Kidney (tissue), 14 donors: Measurements from ENCODE around the gene SNU13. TPM values are rescaled to one million over a fixed set of nuclear protein-coding genes. Genes with fewer than 3 reads are reported as not detected.

Experiments used
- DNase-seq, 5 donors: peaks; one replicate each; pipeline ENCODE4 v3.0.0-alpha.2; 2013 to 2020
- FAIRE-seq: peaks from 2 replicates; lab custom pipeline; 2012; peaks lifted over from hg19 to GRCh38; lab: Jason Lieb, UNC
- H3K27ac ChIP-seq, 2 donors: one replicate each; pipeline ENCODE4 v1.7.0; 2013; ENCODE audit warnings: low read depth in 2 of 2, low read length in 2 of 2, inconsistent platforms in 1 of 2
- H3K27me3 ChIP-seq: one replicate; pipeline ENCODE4 v1.7.1; 2013; ENCODE audit warnings: low read length, inconsistent platforms; ENCODE audit not compliant: control insufficient read depth, insufficient read depth
- H3K36me3 ChIP-seq, 3 donors: one replicate each; pipeline versions ENCODE4 v1.7.0 to v1.7.1; 2013; ENCODE audit warnings: low read length in 3 of 3, control low read depth in 1 of 3, inconsistent platforms in 1 of 3; ENCODE audit not compliant: insufficient read depth in 3 of 3, control insufficient read depth in 2 of 3
- H3K4me1 ChIP-seq, 3 donors: one replicate each; pipeline versions ENCODE4 v1.7.0 to v1.7.1; 2013; ENCODE audit warnings: low read length in 3 of 3, inconsistent platforms in 1 of 3, low read depth in 1 of 3; ENCODE audit not compliant: control insufficient read depth in 2 of 3, insufficient read depth in 2 of 3
- H3K4me3 ChIP-seq, 3 donors: one replicate each; pipeline versions ENCODE4 v1.7.0 to v1.8.1; 2013; ENCODE audit warnings: low read length in 3 of 3, control low read depth in 1 of 3, inconsistent platforms in 1 of 3
- H3K9ac ChIP-seq, 3 donors: one replicate each; pipeline versions ENCODE4 v1.7.0 to v1.7.1; 2013; ENCODE audit warnings: low read length in 3 of 3, control low read depth in 1 of 3, inconsistent platforms in 1 of 3
- H3K9me3 ChIP-seq, 3 donors: one replicate each; pipeline versions ENCODE4 v1.7.0 to v1.7.1; 2013; ENCODE audit warnings: low read length in 3 of 3, control low read depth in 1 of 3, inconsistent platforms in 1 of 3; ENCODE audit not compliant: control insufficient read depth in 2 of 3, insufficient read depth in 1 of 3
- intact Hi-C: fragments of 100-400 bp; cut with DNase I; formaldehyde crosslinking; loops from one replicate; pipeline ENCODE4 v1.11.1; 2022
- polyA plus RNA-seq: library from polyadenylated mRNA; stranded (reverse); fragments of 350-450 nt; fragmentation: Illumina TruSeq; extraction: RNeasy Lipid Tissue Mini Kit (QIAGEN cat#74804); gene quantifications from one replicate; pipeline ENCODE4 v1.2.3, GENCODE V29; 2014; ENCODE audit warnings: low read depth, low replicate concordance; ENCODE audit not compliant: insufficient read depth
- total RNA-seq: library from RNA; stranded (reverse); fragmentation: NEBNext Ultra II Directional; extraction: Animal tissue kit (Norgen Biotek cat#: 25700); gene quantifications from one replicate; pipeline ENCODE4 v1.2.1, GENCODE V29; 2021
- TF ChIP-seq, protein P1 (sequence below): IDR thresholded peaks from 3 replicates; pipeline ENCODE4 v1.5.1; 2012; ENCODE audit warnings: mild to moderate bottlenecking, moderate library complexity, borderline replicate concordance; ENCODE audit not compliant: insufficient read depth; ENCODE audit errors: extremely low read depth
- donor health status: control.
- donor health status: control.
- donor health status: control.
- donor health status: control.
- donor health status: control.
- donor health status: DM: yes; HTN: yes; CAD: no.
- donor health status: Normal renal cell carcinoma (clear cell type).

Gene SNU13
- total and polyA plus RNA-seq, 2 donors from 2014 or later = 132 to 217 TPM

GRCh38 chr22:41650229-41650628, 38.4 kb downstream of the SNU13 start:
- DNase-seq (no peak), FAIRE-seq (no peak)
- no peaks in the 10 kb centered on the region for H3K9me3 ChIP-seq
- no peaks in the 10 kb centered on the region for H3K27me3 ChIP-seq
- TF ChIP-seq, protein P1, sequence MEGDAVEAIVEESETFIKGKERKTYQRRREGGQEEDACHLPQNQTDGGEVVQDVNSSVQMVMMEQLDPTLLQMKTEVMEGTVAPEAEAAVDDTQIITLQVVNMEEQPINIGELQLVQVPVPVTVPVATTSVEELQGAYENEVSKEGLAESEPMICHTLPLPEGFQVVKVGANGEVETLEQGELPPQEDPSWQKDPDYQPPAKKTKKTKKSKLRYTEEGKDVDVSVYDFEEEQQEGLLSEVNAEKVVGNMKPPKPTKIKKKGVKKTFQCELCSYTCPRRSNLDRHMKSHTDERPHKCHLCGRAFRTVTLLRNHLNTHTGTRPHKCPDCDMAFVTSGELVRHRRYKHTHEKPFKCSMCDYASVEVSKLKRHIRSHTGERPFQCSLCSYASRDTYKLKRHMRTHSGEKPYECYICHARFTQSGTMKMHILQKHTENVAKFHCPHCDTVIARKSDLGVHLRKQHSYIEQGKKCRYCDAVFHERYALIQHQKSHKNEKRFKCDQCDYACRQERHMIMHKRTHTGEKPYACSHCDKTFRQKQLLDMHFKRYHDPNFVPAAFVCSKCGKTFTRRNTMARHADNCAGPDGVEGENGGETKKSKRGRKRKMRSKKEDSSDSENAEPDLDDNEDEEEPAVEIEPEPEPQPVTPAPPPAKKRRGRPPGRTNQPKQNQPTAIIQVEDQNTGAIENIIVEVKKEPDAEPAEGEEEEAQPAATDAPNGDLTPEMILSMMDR = no peak
- no peak overlapping the region for H3K9ac ChIP-seq
- H3K27ac ChIP-seq = no peak overlapping the region
- H3K36me3 ChIP-seq = peaks cover 15 to 73% (median 38%) of the 10 kb centered on the region in 3 donors
- no peaks in the 10 kb centered on the region for H3K4me1 ChIP-seq
- intact Hi-C loops = no loop called here
- H3K4me3 ChIP-seq = no peak overlapping the region

DNA sequence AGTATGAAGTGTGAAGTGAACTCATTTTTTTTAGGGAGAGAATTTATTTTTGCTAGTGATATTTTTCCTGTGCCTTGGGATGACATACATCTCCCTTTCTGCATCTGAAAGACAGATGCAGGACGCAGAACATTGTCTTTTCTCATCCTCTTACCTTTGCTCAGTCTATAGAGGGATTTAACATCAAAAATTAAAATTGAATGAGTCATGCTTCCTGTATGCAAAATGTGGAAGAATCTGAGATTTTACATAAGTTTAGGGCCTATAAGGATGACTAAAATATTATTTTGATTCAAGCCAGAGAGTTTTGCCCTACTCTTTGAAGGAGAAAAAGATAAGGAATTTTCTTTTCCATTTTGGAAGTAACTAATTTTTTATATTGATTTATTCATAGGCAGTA, 40.2 kb downstream of the SNU13 start:
- Histone ChIP-seq H3K9me3 (no peaks in the 10 kb centered on the region), H3K4me3 (no peak overlapping the region), H3K9ac (no peak overlapping the region), H3K36me3 (peaks cover 10 to 56% (median 23%) of the 10 kb centered on the region in 3 donors), H3K27me3 (no peaks in the 10 kb centered on the region), H3K27ac (no peak overlapping the region), H3K4me1 (no peaks in the 10 kb centered on the region)
- TF ChIP-seq, protein P1 = no peak
- FAIRE-seq = no peak
- DNase-seq = no peak
- intact Hi-C loops = no loop called here

- DNase-seq (no peak), FAIRE-seq (no peak)
- no peaks in the 10 kb centered on the region for H3K4me1 ChIP-seq
- no peaks in the 10 kb centered on the region for H3K27me3 ChIP-seq
- H3K36me3 ChIP-seq = peaks cover 10 to 57% (median 20%) of the 10 kb centered on the region in 3 donors
- TF ChIP-seq, protein P1 = no peak
- H3K27ac ChIP-seq = no peak overlapping the region
- no peak overlapping the region for H3K4me3 ChIP-seq
- no peaks in the 10 kb centered on the region for H3K9me3 ChIP-seq
- no peak overlapping the region for H3K9ac ChIP-seq
- intact Hi-C loops = no loop called here
These were observed 40.9 kb downstream of the SNU13 start for GRCh38 chr22:41647771-41648170.
